Left lung (tissue), 10 donors: ENCODE data around the gene RPS6KA2. TPM values are rescaled to one million over a fixed set of nuclear protein-coding genes. Genes with fewer than 3 reads are reported as not detected.

Experiments
- ATAC-seq: fragments of 200-7000 bp; cut with Tn5 transposase; one replicate; pipeline ENCODE4 v1.9.1; 2020; ENCODE audit warnings: moderate library complexity
- DNase-seq, 4 donors: peaks; one replicate each; pipeline ENCODE4 v3.0.0-alpha.2; 2013 to 2020
- H3K27ac ChIP-seq, 2 donors: fragments of 200-600 bp; sonication (generic) in 1 of 2; one replicate each; pipeline versions ENCODE4 v1.5.0 to v1.8.0; 2020 to 2021
- H3K27me3 ChIP-seq, 2 donors: fragments of 200-600 bp; sonication (generic) in 1 of 2; one replicate each; pipeline versions ENCODE4 v1.5.0 to v1.8.0; 2020 to 2021
- H3K36me3 ChIP-seq, 2 donors: fragments of 200-600 bp; sonication (generic) in 1 of 2; one replicate each; pipeline versions ENCODE4 v1.5.0 to v1.8.0; 2020 to 2021
- H3K4me1 ChIP-seq, 2 donors: fragments of 200-600 bp; one replicate each; pipeline ENCODE4 v1.8.0; 2021
- H3K4me3 ChIP-seq, 2 donors: fragments of 200-600 bp; sonication (generic) in 1 of 2; one replicate each; pipeline versions ENCODE4 v1.5.0 to v1.8.0; 2020 to 2021; ENCODE audit warnings: mild to moderate bottlenecking in 1 of 2
- H3K9me3 ChIP-seq, 2 donors: fragments of 200-600 bp; sonication (generic) in 1 of 2; one replicate each; pipeline versions ENCODE4 v1.5.0 to v1.8.0; 2020 to 2021
- CTCF ChIP-seq, 2 donors: fragments of 200-600 bp; sonication (generic) in 1 of 2; IDR thresholded peaks; one replicate each; pipeline versions ENCODE4 v1.5.0 to v1.8.0; 2021; ENCODE audit warnings: antibody characterized with exemption in 2 of 2
- intact Hi-C, 2 donors: fragments of 100-400 bp; cut with DNase I; formaldehyde crosslinking; loops; one replicate each; pipeline versions ENCODE4 v1.11.2 to v1.14.2; 2022
- polyA plus RNA-seq, 6 donors: library from polyadenylated mRNA; unstranded; fragments of 120-200 nt; gene quantifications; one replicate each; pipeline ENCODE4 v1.2.1, GENCODE V29; 2013; ENCODE audit not compliant: insufficient read length in 6 of 6
- total RNA-seq, 2 donors: library from RNA; stranded (reverse); fragmentation: NEBNext Ultra II Directional; extraction: Animal tissue kit (Norgen Biotek cat#: 25700); gene quantifications; one replicate each; pipeline ENCODE4 v1.2.1, GENCODE V29; 2021
- donor health status: DM: no; HTN: yes; CAD: no.
- donor health status: DM: no; HTN: no; CAD: no.

The RPS6KA2 gene
- total and polyA plus RNA-seq, 8 donors, result 42.0 to 160 (median 48.0) TPM

- Histone ChIP-seq H3K4me3 (no peak overlapping the region), H3K4me1 (peaks cover 0 to 9% of the 10 kb centered on the region in 2 donors), H3K36me3 (peaks cover 0 to 36% of the 10 kb centered on the region in 2 donors), H3K9me3 (peaks cover 0 to 3% of the 10 kb centered on the region in 2 donors), H3K27me3 (no peaks in the 10 kb centered on the region), H3K27ac (no peak overlapping the region)
- DNase-seq (no peak), ATAC-seq (no peak)
- intact Hi-C loops, result no loop called here
- TF ChIP-seq CTCF (IDR thresholded peaks at IDR 0.05), result no peak
These were observed 110.7 kb downstream of the RPS6KA2 start for GRCh38 chr6:166516251-166516884.

GRCh38 chr6:166515072-166515810, 111.8 kb downstream of the RPS6KA2 start:
- H3K27ac ChIP-seq, result no peak overlapping the region
- no peaks in the 10 kb centered on the region for H3K27me3 ChIP-seq
- TF ChIP-seq CTCF (IDR thresholded peaks at IDR 0.05), result no peak
- no peak overlapping the region for H3K4me3 ChIP-seq
- ATAC-seq, result no peak
- peaks cover 0 to 9% of the 10 kb centered on the region in 2 donors for H3K4me1 ChIP-seq
- DNase-seq, result no peak
- intact Hi-C loops, result no loop called here
- peaks cover 0 to 41% of the 10 kb centered on the region in 2 donors for H3K36me3 ChIP-seq
- peaks cover 0 to 3% of the 10 kb centered on the region in 2 donors for H3K9me3 ChIP-seq

GRCh38 chr6:166514196-166514595, 112.9 kb downstream of the RPS6KA2 start:
- Histone ChIP-seq H3K27me3 (no peaks in the 10 kb centered on the region), H3K9me3 (peaks cover 0 to 3% of the 10 kb centered on the region in 2 donors), H3K36me3 (peaks cover 0 to 46% of the 10 kb centered on the region in 2 donors), H3K27ac (no peak overlapping the region), H3K4me3 (no peak overlapping the region), H3K4me1 (peaks cover 0 to 9% of the 10 kb centered on the region in 2 donors)
- DNase-seq (no peak), ATAC-seq (peak; percentile 85)
- intact Hi-C loops, result no loop called here
- TF ChIP-seq CTCF (IDR thresholded peaks at IDR 0.05), result no peak

- TF ChIP-seq CTCF (IDR thresholded peaks at IDR 0.05), result no peak
- Histone ChIP-seq H3K9me3 (no peaks in the 10 kb centered on the region), H3K4me1 (peaks cover 0 to 9% of the 10 kb centered on the region in 2 donors), H3K4me3 (no peak overlapping the region), H3K36me3 (peaks cover 0 to 53% of the 10 kb centered on the region in 2 donors), H3K27ac (no peak overlapping the region), H3K27me3 (no peaks in the 10 kb centered on the region)
- no peak for ATAC-seq
- DNase-seq, result no peak
- intact Hi-C loops, result no loop called here
These were observed 114.5 kb downstream of the RPS6KA2 start for GRCh38 chr6:166512567-166512966.

- H3K27me3 ChIP-seq, result no peaks in the 10 kb centered on the region
- DNase-seq (no peak), ATAC-seq (no peak)
- peaks cover 0 to 9% of the 10 kb centered on the region in 2 donors for H3K4me1 ChIP-seq
- TF ChIP-seq CTCF (IDR thresholded peaks at IDR 0.05), result no peak
- no peak overlapping the region for H3K27ac ChIP-seq
- H3K4me3 ChIP-seq, result no peak overlapping the region
- H3K9me3 ChIP-seq, result no peaks in the 10 kb centered on the region
- peaks cover 0 to 61% of the 10 kb centered on the region in 2 donors for H3K36me3 ChIP-seq
- intact Hi-C loops, result no loop called here
These were observed 115.7 kb downstream of the RPS6KA2 start for GRCh38 chr6:166511316-166511715.
